KG1 (cell line): ENCODE measurements around the gene DNAJB13.
"Not testable (repeated sequence)": the region's sequence is repeated elsewhere in the genome, so short reads cannot be mapped to it uniquely, and the experiment has no call there.

Source experiments
- DNase-seq: peaks from one replicate; lab custom pipeline; 2025; lab: John Stamatoyannopoulos, UW

The DNAJB13 gene, protein sequence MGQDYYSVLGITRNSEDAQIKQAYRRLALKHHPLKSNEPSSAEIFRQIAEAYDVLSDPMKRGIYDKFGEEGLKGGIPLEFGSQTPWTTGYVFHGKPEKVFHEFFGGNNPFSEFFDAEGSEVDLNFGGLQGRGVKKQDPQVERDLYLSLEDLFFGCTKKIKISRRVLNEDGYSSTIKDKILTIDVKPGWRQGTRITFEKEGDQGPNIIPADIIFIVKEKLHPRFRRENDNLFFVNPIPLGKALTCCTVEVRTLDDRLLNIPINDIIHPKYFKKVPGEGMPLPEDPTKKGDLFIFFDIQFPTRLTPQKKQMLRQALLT

DNA sequence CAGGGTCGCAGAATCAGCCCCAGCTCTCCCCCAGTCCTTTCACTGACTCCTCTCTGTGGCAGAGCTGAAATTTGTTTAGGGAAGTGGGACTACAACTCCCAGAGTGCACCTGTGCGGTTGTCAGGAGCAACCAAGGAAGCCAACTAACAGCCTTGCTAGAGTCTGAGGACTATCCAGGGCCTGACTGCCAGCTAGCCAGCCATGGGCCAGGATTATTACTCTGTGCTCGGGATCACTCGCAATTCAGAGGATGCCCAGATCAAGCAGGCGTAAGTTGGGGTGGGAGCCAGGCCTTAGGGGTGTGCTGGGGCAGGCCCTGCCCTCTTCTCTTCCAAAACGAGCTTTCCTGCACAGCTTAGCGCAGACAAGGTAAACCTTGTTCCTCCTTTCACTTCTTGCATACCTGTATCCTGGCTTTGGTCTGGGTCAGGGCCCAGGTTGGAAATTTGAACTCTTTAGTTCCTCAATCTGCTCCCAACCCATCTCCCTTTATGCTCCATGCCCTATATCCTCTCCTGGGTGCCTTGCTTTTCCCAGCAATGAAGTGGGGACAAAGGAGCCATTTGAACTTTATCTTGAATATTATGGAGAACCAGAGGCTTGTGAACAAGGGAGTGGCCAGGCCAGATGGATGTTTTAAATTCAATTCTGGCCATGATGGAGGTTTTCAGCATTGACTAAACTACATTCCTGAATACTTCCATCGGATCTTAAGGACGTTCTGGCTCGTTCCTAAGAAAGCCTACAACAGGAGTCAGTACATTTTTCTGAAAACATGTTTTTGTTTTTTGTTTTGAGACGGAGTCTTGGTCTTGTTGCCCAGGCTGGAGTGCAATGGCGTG, at the start of gene DNAJB13:
TSS of gene DNAJB13 (plus strand) at position 158 of the 842 bp plus-strand sequence. CDS start at position 202, 44 bp downstream.
- DNase-seq, result no peak

GRCh38 chr11:73902303-73902702, 48.5 kb upstream of the DNAJB13 start:
- no peak for DNase-seq

DNA sequence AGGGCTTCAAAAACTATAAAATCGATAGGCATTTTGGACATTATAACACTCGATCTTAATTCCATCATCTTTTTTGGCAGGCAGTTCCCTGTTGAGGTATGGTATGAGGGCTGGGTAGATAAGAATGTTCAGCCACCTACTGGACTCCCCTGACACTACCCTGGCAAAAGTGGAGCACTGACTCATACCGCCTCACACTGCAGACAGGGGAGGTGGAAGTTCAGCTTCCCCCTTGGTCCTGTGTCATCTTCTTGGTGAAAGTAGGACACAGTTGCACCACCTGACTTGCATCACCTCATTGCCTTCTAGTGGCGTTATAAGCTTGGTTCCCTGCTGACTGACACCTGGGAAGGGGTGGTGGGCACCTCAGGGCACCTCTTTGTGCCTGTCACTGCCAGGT, 43.6 kb upstream of the DNAJB13 start:
- DNase-seq, result no peak

DNA sequence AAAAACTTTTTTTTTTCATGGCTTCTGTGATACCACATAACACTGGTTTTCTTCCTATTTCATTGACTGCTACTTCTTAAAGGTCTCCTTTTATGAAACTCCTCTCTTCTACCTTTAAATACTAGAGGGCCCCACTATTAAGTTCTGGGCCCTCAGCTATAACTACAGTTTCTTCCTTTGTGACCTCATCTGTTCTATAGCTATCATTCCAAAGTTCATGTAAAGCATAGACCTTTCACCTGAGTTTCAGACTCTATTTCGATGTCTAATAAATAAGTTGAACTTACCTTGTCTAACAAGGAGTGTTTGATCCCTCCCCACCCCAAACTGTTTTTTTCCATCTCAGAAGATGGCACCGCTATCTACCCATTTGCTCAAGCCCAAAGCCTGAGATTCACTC, 38.8 kb upstream of the DNAJB13 start:
- no peak for DNase-seq

GRCh38 chr11:73913472-73913871, 37.4 kb upstream of the DNAJB13 start:
- no peak for DNase-seq

- DNase-seq, result no peak
Observed at GRCh38 chr11:73914284-73914683, 36.5 kb upstream of the DNAJB13 start.

DNA sequence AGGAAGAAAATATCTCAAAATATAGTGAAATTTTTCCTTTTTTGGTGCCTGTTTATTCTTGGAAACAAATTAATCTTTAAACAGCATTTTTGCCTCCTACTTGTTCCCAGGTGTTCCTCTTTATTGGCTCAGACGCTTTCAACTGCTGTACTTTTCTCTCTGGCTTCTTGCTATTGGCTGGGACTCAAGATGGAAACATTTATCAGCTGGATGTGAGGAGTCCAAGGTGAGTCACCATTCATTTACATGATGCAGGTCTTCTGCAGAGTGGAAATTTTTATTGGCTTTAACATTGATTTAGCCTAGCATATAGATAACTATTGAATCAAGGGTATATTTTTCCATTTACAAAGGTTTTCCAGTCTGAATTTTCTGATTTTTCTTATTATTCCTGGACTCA, 34.4 kb upstream of the DNAJB13 start:
- DNase-seq, result no peak

- no peak for DNase-seq
Observed at GRCh38 chr11:73921180-73921579, 29.6 kb upstream of the DNAJB13 start.

DNA sequence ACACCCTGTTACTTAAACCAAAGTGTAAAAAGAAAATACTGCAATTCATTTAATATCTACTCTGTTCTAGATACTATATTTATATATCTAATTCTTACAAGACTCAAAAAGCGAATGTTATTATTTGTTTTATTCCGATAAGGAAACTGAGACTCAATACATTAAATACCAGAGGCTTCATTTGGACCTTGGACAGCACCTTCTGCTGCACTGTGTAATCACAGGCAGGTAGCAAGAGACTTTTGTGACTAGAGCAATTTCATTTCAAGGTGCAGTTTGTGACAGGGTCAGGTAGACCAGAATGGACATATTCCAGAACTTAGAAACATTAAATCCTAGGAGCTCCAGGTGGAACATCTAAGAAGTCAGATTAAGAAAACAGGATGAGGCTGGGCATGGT, 21.4 kb upstream of the DNAJB13 start:
- no peak for DNase-seq

DNA sequence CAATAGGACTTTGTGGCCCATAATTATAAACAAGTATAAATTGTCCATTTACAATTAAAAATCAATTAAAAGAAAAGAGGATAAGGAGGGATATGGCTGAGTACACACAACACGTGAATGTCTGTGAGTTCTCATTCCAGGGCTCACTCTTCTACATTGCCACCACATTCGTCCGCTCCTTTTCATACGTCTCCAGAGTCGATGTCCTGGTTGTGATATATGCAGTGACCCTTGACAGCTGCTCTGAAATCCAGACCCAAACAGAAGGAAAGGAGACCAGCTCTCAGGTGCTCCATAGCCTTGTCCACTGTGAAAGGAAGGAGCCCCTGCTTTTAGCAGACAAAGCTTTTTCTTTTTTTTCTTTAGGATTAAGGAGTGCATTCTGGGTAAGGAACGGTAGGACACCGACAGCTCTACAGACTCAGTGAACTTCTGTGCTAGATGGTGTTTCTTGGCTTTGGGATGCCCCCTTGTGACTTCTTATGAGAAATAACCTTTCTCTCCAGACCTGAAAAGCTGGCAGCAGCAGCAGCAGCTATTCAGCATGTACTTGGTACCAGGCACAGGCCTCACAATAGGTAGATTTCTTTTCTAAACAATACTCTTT, 19.7 kb upstream of the DNAJB13 start:
- no peak for DNase-seq

DNA sequence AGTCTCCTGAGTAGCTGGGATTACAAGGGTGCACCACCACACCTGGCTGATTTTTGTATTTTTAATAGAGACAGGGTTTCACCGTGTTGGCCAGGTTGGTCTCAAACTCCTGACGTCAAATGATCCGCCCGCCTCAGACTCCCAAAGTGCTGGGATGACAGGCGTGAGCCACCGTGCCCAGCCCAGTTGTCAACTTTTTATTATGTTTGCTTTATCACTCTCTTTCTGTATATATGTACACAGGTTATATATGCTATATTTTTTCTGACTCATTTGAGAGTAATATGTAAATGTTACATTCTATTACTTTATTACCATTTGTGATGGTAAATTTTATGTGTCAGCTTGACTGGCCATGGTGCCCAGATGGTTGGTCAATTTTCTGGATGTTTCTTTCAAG, 18.9 kb upstream of the DNAJB13 start:
- no peak for DNase-seq

- DNase-seq, result no peak
Observed at GRCh38 chr11:73932781-73933180, 18.0 kb upstream of the DNAJB13 start.

DNA sequence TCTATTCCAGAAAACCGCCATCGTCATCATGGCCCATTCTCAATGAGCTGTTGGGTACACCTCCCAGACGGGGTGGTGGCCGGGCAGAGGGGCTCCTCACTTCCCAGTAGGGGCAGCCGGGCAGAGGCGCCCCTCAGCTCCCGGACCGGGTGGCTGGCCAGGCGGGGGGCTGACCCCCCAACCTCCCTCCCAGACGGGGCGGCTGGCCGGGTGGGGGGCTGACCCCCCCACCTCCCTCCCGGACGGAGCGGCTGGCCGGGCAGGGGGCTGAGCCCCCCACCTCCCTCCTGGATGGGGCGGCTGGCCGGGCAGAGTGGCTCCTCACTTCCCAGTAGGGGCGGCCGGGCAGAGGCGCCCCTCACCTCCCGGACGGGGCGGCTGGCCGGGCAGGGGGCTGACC, 14.8 kb upstream of the DNAJB13 start:
- not testable (repeated sequence) for DNase-seq

GRCh38 chr11:73939096-73939495, 11.7 kb upstream of the DNAJB13 start:
- no peak for DNase-seq

DNA sequence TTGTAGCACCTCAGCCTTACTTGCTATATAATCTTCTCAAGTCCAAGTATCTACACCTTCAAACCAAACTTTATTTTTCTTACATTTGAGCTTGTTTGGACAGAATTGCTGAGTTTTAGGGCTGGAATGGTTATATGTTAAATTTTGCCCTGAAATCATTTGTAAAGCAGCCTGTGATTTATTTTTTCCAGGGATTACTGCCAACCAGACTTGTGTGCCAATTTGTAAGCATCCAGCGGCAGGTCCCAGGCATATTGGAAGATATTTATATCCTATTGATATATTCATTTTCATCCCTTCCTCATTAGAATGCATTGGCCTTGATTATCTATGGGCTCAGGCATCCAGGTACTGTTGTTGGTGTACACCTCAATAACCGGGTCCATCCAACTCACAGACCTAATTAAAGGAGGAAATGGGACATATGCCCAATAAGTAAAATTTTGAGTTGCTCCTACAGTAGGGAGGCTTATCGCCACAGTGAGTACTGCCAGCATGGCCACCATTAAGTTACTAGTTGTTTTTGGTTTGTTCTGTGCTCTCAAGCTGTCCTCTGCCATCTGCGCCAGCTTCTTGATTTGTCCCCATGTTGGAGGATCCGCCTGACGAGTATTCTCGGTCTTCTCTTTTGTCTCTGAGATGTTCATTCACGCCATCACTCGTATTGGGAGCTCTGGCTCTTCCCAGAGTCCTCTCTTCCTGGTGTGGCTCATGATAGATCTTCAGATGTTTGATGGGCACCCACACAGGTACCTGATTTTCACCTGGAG, 9.8 kb upstream of the DNAJB13 start:
- no peak for DNase-seq

DNA sequence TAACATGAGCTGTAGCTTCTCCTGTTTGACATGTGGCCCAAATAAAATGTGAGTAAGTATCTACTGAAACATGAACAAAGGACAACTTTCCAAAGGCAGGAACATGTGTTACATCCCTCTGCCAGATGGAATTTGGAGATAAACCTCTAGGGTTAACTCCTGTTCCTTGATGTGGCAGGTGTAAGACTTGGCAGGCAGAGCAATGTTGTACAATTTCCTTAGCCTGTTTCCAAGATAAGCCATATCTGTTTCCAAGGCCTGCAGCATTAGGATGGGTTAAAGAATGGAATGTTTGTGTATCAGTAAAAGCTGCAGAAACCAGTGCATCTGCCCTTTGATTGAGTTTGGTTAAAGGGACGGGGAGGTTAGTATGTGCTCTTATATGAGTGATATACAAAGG, 8.8 kb upstream of the DNAJB13 start:
- DNase-seq, result no peak

DNA sequence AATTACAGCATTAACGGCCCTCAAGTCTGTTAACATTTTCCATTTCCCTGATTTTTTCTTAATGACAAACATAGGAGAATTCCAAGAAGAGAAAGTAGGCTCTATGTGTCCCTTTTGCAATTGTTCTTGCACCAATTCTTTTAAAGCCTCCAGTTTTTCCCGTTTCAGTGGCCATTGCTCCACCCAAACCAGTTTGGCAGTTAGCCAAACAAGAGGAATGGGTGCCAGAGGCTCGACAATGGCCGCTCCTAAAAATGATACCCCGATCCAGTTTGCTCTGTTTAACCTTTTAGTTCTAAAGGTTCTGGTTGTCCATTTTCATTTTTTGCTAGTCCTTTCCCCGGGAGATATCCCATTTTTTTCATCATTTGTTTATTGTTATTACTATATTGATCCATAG, 6.7 kb upstream of the DNAJB13 start:
- no peak for DNase-seq

GRCh38 chr11:73944901-73945300, 5.9 kb upstream of the DNAJB13 start:
- no peak for DNase-seq

- no peak for DNase-seq
Observed at GRCh38 chr11:73945396-73945795, 5.4 kb upstream of the DNAJB13 start.

DNA sequence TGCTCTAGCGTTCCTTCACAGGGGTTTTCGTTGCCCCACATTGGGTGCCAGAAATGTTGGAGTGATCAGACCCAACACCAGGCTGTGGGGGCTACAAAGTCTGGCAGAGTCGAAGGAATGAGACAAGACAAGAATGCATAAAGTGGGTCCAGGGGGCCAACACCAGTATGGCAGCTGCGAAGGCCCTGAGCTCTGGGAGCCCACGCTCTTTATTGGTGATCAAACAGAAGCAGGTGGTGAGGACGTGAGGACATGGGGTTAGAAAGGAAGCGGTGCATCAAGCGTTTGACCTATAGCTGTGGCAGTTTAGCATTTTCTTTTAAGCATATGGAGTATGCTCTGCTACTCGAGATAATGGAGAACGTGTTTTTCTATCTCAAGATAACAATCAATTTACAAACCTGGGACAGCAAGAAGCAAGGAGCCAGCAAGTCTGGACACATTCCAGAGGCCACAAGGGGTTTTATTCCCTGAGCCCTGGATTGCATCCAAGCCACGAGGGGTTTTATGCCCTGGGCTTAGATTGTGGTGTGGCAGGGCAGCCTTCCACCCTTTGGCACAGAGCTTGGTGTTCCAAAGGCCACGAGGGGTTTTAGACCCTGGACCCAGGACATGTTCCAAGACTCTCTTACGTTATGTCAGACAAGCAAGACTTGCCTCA, 3.9 kb upstream of the DNAJB13 start:
- DNase-seq, result no peak

DNA sequence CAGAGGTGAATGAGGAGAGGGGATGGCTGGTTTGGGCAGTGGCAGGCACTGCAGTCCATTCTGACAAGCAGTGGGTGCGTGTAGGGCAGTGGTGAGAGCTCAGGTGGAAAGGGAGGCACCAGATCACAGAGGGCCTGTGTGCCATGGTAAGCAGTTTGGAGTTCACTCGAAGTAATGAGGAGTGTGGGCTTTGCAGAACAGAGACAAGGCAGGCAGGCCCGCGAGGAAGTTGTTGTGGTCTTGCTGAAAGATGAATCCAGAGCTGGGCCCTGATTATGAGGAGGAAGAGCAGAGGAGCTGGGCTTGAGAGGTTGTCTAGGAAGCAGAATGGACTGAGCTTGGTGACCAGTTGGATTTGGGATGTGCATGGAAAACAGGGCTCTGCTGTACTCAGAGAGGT, 1.6 kb upstream of the DNAJB13 start:
- no peak for DNase-seq

- DNase-seq, result no peak
Observed at GRCh38 chr11:73949912-73950311, 914 bp upstream of the DNAJB13 start.
